ENCODE data around the gene SUCLG1.

DNA sequence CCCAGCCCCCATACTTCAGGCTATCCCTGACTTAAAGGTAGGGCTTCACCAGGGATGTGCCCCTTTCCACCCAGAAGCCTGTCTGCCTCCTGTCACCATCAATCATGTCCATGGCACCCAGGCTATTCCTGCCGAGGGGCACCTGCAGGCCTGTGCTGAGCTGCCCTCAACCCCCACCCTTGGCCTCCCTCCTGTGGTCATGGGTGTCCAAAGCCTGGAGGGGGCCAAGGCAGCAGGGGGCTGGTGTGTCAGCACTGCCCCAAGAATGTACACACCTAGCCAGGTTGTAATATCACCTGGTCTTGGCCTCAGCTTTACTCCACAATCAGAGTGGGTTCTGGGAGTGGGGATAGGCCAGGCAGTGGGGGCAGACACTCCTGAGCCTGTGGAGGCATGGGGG is 69.3 kb downstream of the SUCLG1 start:
- TF ChIP-seq, protein P1, sequence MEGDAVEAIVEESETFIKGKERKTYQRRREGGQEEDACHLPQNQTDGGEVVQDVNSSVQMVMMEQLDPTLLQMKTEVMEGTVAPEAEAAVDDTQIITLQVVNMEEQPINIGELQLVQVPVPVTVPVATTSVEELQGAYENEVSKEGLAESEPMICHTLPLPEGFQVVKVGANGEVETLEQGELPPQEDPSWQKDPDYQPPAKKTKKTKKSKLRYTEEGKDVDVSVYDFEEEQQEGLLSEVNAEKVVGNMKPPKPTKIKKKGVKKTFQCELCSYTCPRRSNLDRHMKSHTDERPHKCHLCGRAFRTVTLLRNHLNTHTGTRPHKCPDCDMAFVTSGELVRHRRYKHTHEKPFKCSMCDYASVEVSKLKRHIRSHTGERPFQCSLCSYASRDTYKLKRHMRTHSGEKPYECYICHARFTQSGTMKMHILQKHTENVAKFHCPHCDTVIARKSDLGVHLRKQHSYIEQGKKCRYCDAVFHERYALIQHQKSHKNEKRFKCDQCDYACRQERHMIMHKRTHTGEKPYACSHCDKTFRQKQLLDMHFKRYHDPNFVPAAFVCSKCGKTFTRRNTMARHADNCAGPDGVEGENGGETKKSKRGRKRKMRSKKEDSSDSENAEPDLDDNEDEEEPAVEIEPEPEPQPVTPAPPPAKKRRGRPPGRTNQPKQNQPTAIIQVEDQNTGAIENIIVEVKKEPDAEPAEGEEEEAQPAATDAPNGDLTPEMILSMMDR (IDR thresholded peaks at IDR 0.05; ENCODE audit: borderline replicate concordance, extremely low read depth, low read length, poor library complexity, severe bottlenecking), result no peak
- no peak for TF ChIP-seq EZH2 (IDR thresholded peaks at IDR 0.05; ENCODE audit: borderline replicate concordance, low read depth, low read length, severe bottlenecking)
